ENCODE results near the gene KEL.

KEL gene, protein sequence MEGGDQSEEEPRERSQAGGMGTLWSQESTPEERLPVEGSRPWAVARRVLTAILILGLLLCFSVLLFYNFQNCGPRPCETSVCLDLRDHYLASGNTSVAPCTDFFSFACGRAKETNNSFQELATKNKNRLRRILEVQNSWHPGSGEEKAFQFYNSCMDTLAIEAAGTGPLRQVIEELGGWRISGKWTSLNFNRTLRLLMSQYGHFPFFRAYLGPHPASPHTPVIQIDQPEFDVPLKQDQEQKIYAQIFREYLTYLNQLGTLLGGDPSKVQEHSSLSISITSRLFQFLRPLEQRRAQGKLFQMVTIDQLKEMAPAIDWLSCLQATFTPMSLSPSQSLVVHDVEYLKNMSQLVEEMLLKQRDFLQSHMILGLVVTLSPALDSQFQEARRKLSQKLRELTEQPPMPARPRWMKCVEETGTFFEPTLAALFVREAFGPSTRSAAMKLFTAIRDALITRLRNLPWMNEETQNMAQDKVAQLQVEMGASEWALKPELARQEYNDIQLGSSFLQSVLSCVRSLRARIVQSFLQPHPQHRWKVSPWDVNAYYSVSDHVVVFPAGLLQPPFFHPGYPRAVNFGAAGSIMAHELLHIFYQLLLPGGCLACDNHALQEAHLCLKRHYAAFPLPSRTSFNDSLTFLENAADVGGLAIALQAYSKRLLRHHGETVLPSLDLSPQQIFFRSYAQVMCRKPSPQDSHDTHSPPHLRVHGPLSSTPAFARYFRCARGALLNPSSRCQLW

GRCh38 chr7:142961973-142962926, at the start of gene KEL:
Gene KEL, minus strand, starts transcription at chr7:142962363. Its CDS starts 157 bp downstream, at chr7:142962206.
- Histone ChIP-seq H3K9ac (ENCODE audit: low read depth in 1 of 2, low read length in 2 of 2) (no peak within 1 kb of the TSS), H3K36me3 (ENCODE audit: control insufficient read depth in 1 of 2, insufficient read depth in 2 of 2, low read length in 2 of 2) (no peaks in the 10 kb centered on the region), H3K27me3 (ENCODE audit: control insufficient read depth in 1 of 2, insufficient read depth in 2 of 2, low read length in 2 of 2) (no peaks in the 10 kb centered on the region), H3K4me1 (ENCODE audit: control insufficient read depth in 1 of 2, insufficient read depth in 2 of 2, low read length in 2 of 2) (peaks cover 1 to 4% of the 10 kb centered on the region in 2 donors), H3K4me3 (ENCODE audit: low read depth in 1 of 2, low read length in 2 of 2) (no peak within 1 kb of the TSS), H3K9me3 (ENCODE audit: control insufficient read depth in 1 of 2, low read length in 2 of 2) (no peaks in the 10 kb centered on the region), H3K27ac (ENCODE audit: low read depth, low read length) (no peak within 1 kb of the TSS)

- Histone ChIP-seq H3K4me1 (ENCODE audit: control insufficient read depth in 1 of 2, insufficient read depth in 2 of 2, low read length in 2 of 2) (peaks cover 0 to 2% of the 10 kb centered on the region in 2 donors), H3K9me3 (ENCODE audit: control insufficient read depth in 1 of 2, low read length in 2 of 2) (no peaks in the 10 kb centered on the region), H3K27me3 (ENCODE audit: control insufficient read depth in 1 of 2, insufficient read depth in 2 of 2, low read length in 2 of 2) (peaks cover 0 to 6% of the 10 kb centered on the region in 2 donors), H3K9ac (ENCODE audit: low read depth in 1 of 2, low read length in 2 of 2) (no peak overlapping the region), H3K27ac (ENCODE audit: low read depth, low read length) (no peak overlapping the region), H3K36me3 (ENCODE audit: control insufficient read depth in 1 of 2, insufficient read depth in 2 of 2, low read length in 2 of 2) (no peaks in the 10 kb centered on the region), H3K4me3 (ENCODE audit: low read depth in 1 of 2, low read length in 2 of 2) (no peak overlapping the region)
Observed at GRCh38 chr7:143008007-143008901, 46.1 kb upstream of the KEL start.

- Histone ChIP-seq H3K27me3 (ENCODE audit: control insufficient read depth in 1 of 2, insufficient read depth in 2 of 2, low read length in 2 of 2) (peaks cover 0 to 6% of the 10 kb centered on the region in 2 donors), H3K4me3 (ENCODE audit: low read depth in 1 of 2, low read length in 2 of 2) (no peak overlapping the region), H3K9me3 (ENCODE audit: control insufficient read depth in 1 of 2, low read length in 2 of 2) (no peaks in the 10 kb centered on the region), H3K9ac (ENCODE audit: low read depth in 1 of 2, low read length in 2 of 2) (no peak overlapping the region), H3K27ac (ENCODE audit: low read depth, low read length) (no peak overlapping the region), H3K4me1 (ENCODE audit: control insufficient read depth in 1 of 2, insufficient read depth in 2 of 2, low read length in 2 of 2) (peaks cover 5 to 10% of the 10 kb centered on the region in 2 donors), H3K36me3 (ENCODE audit: control insufficient read depth in 1 of 2, insufficient read depth in 2 of 2, low read length in 2 of 2) (no peaks in the 10 kb centered on the region)
Observed at GRCh38 chr7:143005632-143006260, 43.6 kb upstream of the KEL start.

DNA sequence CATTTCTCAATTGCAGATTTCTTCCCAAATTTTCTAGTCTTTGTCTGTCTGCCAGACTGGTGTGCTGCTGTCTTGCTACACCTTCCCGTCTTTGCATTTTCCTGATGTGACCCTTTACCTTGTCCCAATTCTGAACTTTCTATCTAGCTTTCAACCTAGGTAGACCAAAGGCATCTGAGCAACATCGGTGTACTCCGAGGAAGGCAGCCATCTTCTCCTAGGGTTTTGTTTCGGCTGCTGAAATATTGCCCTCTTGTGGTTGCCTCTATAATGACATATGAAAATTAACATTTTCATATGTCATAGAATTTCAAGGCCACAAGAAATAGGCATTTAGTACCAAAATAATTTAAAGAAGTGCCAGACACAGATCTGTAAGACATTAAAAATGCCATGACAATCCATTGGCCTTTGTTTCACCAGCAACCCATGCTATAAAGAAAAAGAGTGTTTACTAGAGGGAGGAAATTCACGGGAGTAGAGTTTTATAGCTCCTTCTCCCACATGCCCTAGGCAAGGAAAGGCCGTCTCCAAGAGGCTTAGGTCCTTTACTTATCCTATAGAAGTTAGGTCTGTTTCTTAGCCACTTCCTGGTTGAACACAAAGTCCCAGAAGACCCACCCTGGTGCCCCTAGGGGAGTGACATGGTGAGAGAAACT, 41.4 kb upstream of the KEL start:
- peak overlapping the region; percentile 63 to 74 for H3K4me3 ChIP-seq (ENCODE audit: low read depth in 1 of 2, low read length in 2 of 2)
- peak overlapping the region in 1 of 2 donors; percentile 25 for H3K9ac ChIP-seq (ENCODE audit: low read depth in 1 of 2, low read length in 2 of 2)

GRCh38 chr7:143002898-143003297, 40.7 kb upstream of the KEL start:
- H3K9ac ChIP-seq (ENCODE audit: low read depth in 1 of 2, low read length in 2 of 2): peak overlapping the region in 1 of 2 donors; percentile 25
- H3K4me3 ChIP-seq (ENCODE audit: low read depth in 1 of 2, low read length in 2 of 2): peak overlapping the region; percentile 63 to 74
- H3K36me3 ChIP-seq (ENCODE audit: control insufficient read depth in 1 of 2, insufficient read depth in 2 of 2, low read length in 2 of 2): no peaks in the 10 kb centered on the region
- peaks cover 0 to 6% of the 10 kb centered on the region in 2 donors for H3K27me3 ChIP-seq (ENCODE audit: control insufficient read depth in 1 of 2, insufficient read depth in 2 of 2, low read length in 2 of 2)
- H3K9me3 ChIP-seq (ENCODE audit: control insufficient read depth in 1 of 2, low read length in 2 of 2): no peaks in the 10 kb centered on the region
- peaks cover 10% of the 10 kb centered on the region in 2 donors for H3K4me1 ChIP-seq (ENCODE audit: control insufficient read depth in 1 of 2, insufficient read depth in 2 of 2, low read length in 2 of 2)
- H3K27ac ChIP-seq (ENCODE audit: low read depth, low read length): no peak overlapping the region

More for the DNA sequence above, 41.4 kb upstream of the KEL start:
- Histone ChIP-seq H3K27me3 (ENCODE audit: control insufficient read depth in 1 of 2, insufficient read depth in 2 of 2, low read length in 2 of 2) (peaks cover 0 to 6% of the 10 kb centered on the region in 2 donors), H3K4me1 (ENCODE audit: control insufficient read depth in 1 of 2, insufficient read depth in 2 of 2, low read length in 2 of 2) (peaks cover 10% of the 10 kb centered on the region in 2 donors), H3K27ac (ENCODE audit: low read depth, low read length) (no peak overlapping the region), H3K9me3 (ENCODE audit: control insufficient read depth in 1 of 2, low read length in 2 of 2) (no peaks in the 10 kb centered on the region), H3K36me3 (ENCODE audit: control insufficient read depth in 1 of 2, insufficient read depth in 2 of 2, low read length in 2 of 2) (no peaks in the 10 kb centered on the region)

GRCh38 chr7:143002106-143002505, 39.9 kb upstream of the KEL start:
- Histone ChIP-seq H3K27ac (ENCODE audit: low read depth, low read length) (no peak overlapping the region), H3K4me3 (ENCODE audit: low read depth in 1 of 2, low read length in 2 of 2) (no peak overlapping the region), H3K36me3 (ENCODE audit: control insufficient read depth in 1 of 2, insufficient read depth in 2 of 2, low read length in 2 of 2) (no peaks in the 10 kb centered on the region), H3K27me3 (ENCODE audit: control insufficient read depth in 1 of 2, insufficient read depth in 2 of 2, low read length in 2 of 2) (peaks cover 0 to 6% of the 10 kb centered on the region in 2 donors), H3K9me3 (ENCODE audit: control insufficient read depth in 1 of 2, low read length in 2 of 2) (no peaks in the 10 kb centered on the region), H3K9ac (ENCODE audit: low read depth in 1 of 2, low read length in 2 of 2) (no peak overlapping the region), H3K4me1 (ENCODE audit: control insufficient read depth in 1 of 2, insufficient read depth in 2 of 2, low read length in 2 of 2) (peaks cover 10 to 14% of the 10 kb centered on the region in 2 donors)

DNA sequence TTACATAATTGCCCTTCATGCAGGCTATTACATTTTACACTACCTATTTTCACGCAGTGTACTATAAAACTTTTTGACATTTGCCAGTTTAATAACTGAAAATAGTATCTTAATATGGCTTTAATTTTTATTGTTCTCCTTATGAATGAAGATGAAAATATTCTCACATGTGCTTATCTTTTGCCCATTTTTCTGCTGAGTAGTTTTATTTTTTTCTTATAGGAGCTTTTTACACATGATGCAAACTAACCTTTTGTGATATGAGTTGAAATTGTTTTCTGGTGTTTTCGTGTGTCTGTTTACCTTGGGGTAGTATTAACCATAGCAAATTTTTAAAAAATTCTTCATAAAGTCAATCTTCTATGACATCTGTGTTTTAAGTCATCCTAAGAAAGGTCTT, 38.5 kb upstream of the KEL start:
- Histone ChIP-seq H3K27ac (ENCODE audit: low read depth, low read length) (no peak overlapping the region), H3K4me3 (ENCODE audit: low read depth in 1 of 2, low read length in 2 of 2) (no peak overlapping the region), H3K27me3 (ENCODE audit: control insufficient read depth in 1 of 2, insufficient read depth in 2 of 2, low read length in 2 of 2) (peaks cover 0 to 6% of the 10 kb centered on the region in 2 donors), H3K36me3 (ENCODE audit: control insufficient read depth in 1 of 2, insufficient read depth in 2 of 2, low read length in 2 of 2) (no peaks in the 10 kb centered on the region), H3K9ac (ENCODE audit: low read depth in 1 of 2, low read length in 2 of 2) (no peak overlapping the region), H3K9me3 (ENCODE audit: control insufficient read depth in 1 of 2, low read length in 2 of 2) (no peaks in the 10 kb centered on the region), H3K4me1 (ENCODE audit: control insufficient read depth in 1 of 2, insufficient read depth in 2 of 2, low read length in 2 of 2) (peaks cover 10 to 14% of the 10 kb centered on the region in 2 donors)

- H3K27ac ChIP-seq (ENCODE audit: low read depth, low read length): no peak overlapping the region
- no peak overlapping the region for H3K4me3 ChIP-seq (ENCODE audit: low read depth in 1 of 2, low read length in 2 of 2)
- H3K36me3 ChIP-seq (ENCODE audit: control insufficient read depth in 1 of 2, insufficient read depth in 2 of 2, low read length in 2 of 2): no peaks in the 10 kb centered on the region
- peaks cover 10 to 14% of the 10 kb centered on the region in 2 donors for H3K4me1 ChIP-seq (ENCODE audit: control insufficient read depth in 1 of 2, insufficient read depth in 2 of 2, low read length in 2 of 2)
- no peak overlapping the region for H3K9ac ChIP-seq (ENCODE audit: low read depth in 1 of 2, low read length in 2 of 2)
- peaks cover 0 to 5% of the 10 kb centered on the region in 2 donors for H3K27me3 ChIP-seq (ENCODE audit: control insufficient read depth in 1 of 2, insufficient read depth in 2 of 2, low read length in 2 of 2)
- no peaks in the 10 kb centered on the region for H3K9me3 ChIP-seq (ENCODE audit: control insufficient read depth in 1 of 2, low read length in 2 of 2)
Observed at GRCh38 chr7:142999793-143000192, 37.6 kb upstream of the KEL start.
